ACC112 (cell line): ENCODE measurements around the gene UBL5.

ENCODE experiments used
- H2AFZ ChIP-seq: fragments of 200-600 bp; sonication (generic); one replicate; pipeline ENCODE4 v1.6.0; 2017; ENCODE audit warnings: antibody characterized with exemption, low read length; ENCODE audit not compliant: unreplicated experiment
- H3K27ac ChIP-seq: fragments of 200-600 bp; sonication (generic); 2 replicates; pipeline ENCODE4 v1.5.1; 2014; ENCODE audit warnings: low read depth, mild to moderate bottlenecking, antibody characterized with exemption, low read length, moderate library complexity
- H3K27me3 ChIP-seq: fragments of 200-600 bp; sonication (generic); 2 replicates; pipeline ENCODE4 v1.6.1; 2014; ENCODE audit warnings: mild to moderate bottlenecking, antibody characterized with exemption, low read length, moderate library complexity, mixed read lengths; ENCODE audit not compliant: insufficient read depth
- H3K36me3 ChIP-seq: fragments of 200-600 bp; sonication (generic); 2 replicates; pipeline ENCODE4 v1.6.1; 2016; ENCODE audit warnings: mild to moderate bottlenecking, antibody characterized with exemption, low read length, moderate library complexity, mixed read lengths; ENCODE audit not compliant: insufficient read depth
- H3K4me1 ChIP-seq: fragments of 200-600 bp; sonication (generic); one replicate; pipeline ENCODE4 v1.6.1; 2016; ENCODE audit warnings: low read length, mixed read lengths; ENCODE audit not compliant: insufficient read depth, unreplicated experiment, control insufficient read depth
- H3K4me3 ChIP-seq: fragments of 200-600 bp; sonication (generic); 2 replicates; pipeline ENCODE4 v1.5.1; 2014; ENCODE audit warnings: mild to moderate bottlenecking, low read depth, low read length
- H3K79me2 ChIP-seq: fragments of 200-600 bp; sonication (generic); one replicate; pipeline ENCODE4 v1.6.0; 2016; ENCODE audit warnings: low read length; ENCODE audit not compliant: control insufficient read depth, unreplicated experiment, insufficient read depth

Gene UBL5

DNA sequence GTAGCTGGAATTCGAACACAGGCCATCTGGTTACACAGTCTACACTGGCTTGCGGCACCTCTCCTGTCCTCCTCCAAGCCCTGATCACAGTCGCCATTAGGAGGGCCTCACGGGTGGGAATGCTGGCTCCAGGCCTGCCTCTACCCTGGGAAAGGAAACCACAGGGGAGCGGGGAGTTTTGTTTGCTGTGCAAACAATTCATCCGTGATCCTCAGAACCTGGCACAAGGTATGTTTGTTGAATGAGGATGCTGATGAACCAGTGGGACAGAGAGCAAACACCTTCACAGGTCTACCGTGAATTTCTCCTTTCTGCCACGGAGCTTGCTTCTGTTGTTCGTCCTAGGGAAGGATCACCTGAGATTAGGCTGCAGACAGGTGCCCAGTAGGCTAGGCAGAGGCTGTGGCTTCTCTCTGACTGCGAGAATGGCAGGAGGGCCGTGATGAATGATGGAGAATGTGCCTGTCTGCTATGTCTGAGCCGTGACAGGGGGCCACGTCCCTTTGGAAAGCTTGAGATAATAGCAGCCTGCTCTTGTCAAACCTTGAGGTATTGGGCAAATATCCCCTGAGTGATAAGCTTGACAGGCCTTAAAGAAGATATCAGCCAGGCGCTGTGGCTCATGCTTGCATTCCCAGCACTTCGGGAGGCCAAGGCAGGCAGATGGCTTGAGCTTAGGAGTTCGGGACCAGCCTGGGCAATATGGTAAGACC lies 44.1 kb downstream of the UBL5 start:
- Histone ChIP-seq H3K36me3 (no peaks in the 10 kb centered on the region), H3K27ac (no peak overlapping the region), H3K27me3 (0 out of 2 replicates have a peak, but pooled peaks cover 1% of the 10 kb centered on the region), H3K4me1 (no peaks in the 10 kb centered on the region), H2AFZ (no peak overlapping the region), H3K4me3 (no peak overlapping the region), H3K79me2 (no peaks in the 10 kb centered on the region)

GRCh38 chr19:9872618-9873242 lies 45.0 kb downstream of the UBL5 start:
- Histone ChIP-seq H3K79me2 (no peaks in the 10 kb centered on the region), H3K36me3 (no peaks in the 10 kb centered on the region), H3K27ac (no peak overlapping the region), H3K4me1 (no peaks in the 10 kb centered on the region), H3K4me3 (no peak overlapping the region), H3K27me3 (no peaks in the 10 kb centered on the region), H2AFZ (no peak overlapping the region)

DNA sequence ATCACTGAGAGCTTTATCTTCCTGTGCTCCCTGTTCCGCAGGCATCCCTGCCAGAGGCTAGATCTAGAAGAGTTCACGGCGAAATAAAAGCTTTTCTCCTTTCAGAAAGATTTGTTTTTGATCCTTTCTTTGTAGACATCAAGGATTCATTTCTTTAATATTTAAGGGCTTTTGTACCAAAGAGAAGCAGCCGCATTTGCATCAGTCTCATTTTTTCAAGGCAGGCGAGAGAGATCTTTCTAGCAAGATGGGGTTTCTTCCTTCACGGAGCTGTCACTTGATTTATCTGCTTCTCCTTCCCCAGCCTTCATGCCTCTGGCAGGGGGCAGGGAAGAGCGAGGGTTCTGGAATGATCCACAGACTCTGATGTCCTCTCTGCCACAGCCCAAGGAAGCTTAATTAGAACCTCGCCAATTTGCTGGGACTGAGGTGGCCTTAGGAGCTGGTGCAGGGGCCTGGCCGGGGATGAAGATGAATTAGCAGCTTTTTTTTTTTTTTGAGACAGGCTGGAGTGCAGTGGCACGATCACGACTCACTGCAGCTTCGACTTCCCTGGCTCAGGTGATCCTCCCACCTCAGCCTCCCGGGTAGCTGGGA lies 47.4 kb downstream of the UBL5 start:
- no peak overlapping the region for H3K27ac ChIP-seq
- H3K79me2 ChIP-seq = no peaks in the 10 kb centered on the region
- H3K36me3 ChIP-seq = no peaks in the 10 kb centered on the region
- H3K27me3 ChIP-seq = no peaks in the 10 kb centered on the region
- H2AFZ ChIP-seq = no peak overlapping the region
- no peak overlapping the region for H3K4me3 ChIP-seq
- peaks cover 4% of the 10 kb centered on the region for H3K4me1 ChIP-seq

GRCh38 chr19:9875796-9876195 lies 48.1 kb downstream of the UBL5 start:
- H3K27me3 ChIP-seq = no peaks in the 10 kb centered on the region
- H3K79me2 ChIP-seq = no peaks in the 10 kb centered on the region
- H3K27ac ChIP-seq = no peak overlapping the region
- H3K4me3 ChIP-seq = no peak overlapping the region
- H3K36me3 ChIP-seq = no peaks in the 10 kb centered on the region
- peaks cover 4% of the 10 kb centered on the region for H3K4me1 ChIP-seq
- no peak overlapping the region for H2AFZ ChIP-seq

DNA sequence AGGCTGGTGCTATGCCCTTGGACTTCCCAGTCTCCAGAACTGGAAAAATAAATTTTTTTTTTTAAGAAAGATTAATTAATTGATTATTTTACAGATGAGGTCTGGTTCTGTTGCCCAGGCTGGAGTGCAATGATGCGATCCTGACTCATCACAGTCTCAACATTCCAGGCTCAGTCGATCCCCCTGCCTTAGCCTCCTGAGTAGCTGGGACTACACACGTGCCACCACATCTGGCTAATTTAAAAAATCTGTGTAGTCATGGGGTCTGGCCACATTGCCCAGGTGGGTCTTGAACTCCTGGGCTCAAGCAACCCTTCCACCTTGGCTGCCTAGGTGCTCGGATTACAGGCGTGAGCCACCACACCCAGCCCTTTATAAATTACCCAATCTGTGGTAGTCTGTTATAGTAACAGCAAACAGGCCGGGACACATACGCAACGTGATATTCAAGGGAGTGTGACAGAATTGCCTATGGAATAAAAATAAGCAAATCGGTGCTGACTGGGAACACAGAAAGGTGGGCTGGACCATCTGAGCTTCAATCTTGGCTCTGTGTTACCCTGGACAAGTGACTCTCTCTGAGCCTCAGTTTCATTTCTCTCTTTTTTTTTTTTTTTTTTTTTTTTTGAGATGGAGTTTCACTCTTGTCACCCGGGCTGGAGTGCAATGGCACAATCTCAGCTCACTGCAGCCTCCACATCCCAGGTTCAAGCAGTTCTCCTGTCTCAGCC lies 50.2 kb downstream of the UBL5 start:
- Histone ChIP-seq H2AFZ (peak overlapping the region; percentile 2), H3K36me3 (no peaks in the 10 kb centered on the region), H3K4me3 (no peak overlapping the region), H3K27me3 (no peaks in the 10 kb centered on the region), H3K27ac (peak overlapping the region; percentile 31; the same call in 1 of the 2 replicates), H3K79me2 (no peaks in the 10 kb centered on the region), H3K4me1 (peaks cover 4% of the 10 kb centered on the region)

DNA sequence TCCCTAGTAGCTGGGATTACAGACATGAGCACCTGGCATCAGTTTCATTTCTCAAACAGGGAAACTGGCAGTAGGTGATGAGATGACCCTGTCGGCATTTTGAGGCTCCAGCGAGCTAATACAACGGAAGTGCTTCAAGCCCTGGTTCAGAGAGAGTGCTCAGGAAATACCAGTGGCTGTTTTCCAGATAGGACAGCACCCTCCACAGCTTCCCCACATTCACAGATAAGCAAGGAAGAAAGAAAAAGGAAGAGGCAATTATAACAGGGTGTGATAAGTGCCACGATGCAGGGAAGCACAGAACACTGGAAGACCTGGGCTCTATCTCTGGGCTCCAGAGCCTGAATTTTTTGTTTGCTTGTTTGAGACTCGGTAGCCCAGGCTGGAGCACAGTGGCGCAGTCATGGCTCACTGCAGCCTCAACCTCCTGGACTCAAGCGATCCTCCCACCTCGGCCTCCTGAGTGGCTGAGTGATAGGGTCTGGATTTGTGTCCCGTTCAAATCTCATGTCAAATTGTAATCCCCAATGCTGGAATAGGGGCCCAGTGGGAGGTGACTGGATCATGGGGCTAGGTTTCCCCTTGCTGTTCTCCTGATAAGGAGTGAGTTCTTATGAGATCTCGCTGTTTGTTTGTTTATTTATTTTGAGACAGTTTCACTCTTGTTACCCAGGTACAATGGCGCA lies 50.9 kb downstream of the UBL5 start:
- no peak overlapping the region for H3K27ac ChIP-seq
- no peaks in the 10 kb centered on the region for H3K36me3 ChIP-seq
- H3K4me3 ChIP-seq = no peak overlapping the region
- peaks cover 4% of the 10 kb centered on the region for H3K4me1 ChIP-seq
- no peak overlapping the region for H2AFZ ChIP-seq
- H3K27me3 ChIP-seq = no peaks in the 10 kb centered on the region
- no peaks in the 10 kb centered on the region for H3K79me2 ChIP-seq
